Heart left ventricle (tissue), 13 donors: ENCODE results near the gene AKT2.

ENCODE experiments used
- CTCF ChIP-seq, 12 donors: fragments of 200-600 bp; sonication (generic) in 4 of 12; IDR thresholded peaks; one replicate each; pipeline versions ENCODE4 v1.5.0 to v1.8.0; 2018 to 2022; ENCODE audit warnings: antibody characterized with exemption in 12 of 12, mild to moderate bottlenecking in 5 of 12
- POLR2A ChIP-seq, 2 donors: fragments of 450-650 bp; IDR thresholded peaks; one replicate each; pipeline ENCODE4 v1.6.1; 2017; ENCODE audit warnings: antibody characterized with exemption in 2 of 2, mild to moderate bottlenecking in 2 of 2, moderate library complexity in 2 of 2
- donor health status: ischemic (EF 13 %, LVEDD 7.1; RV severe dilation, severe dysfunction).
- donor health status: DM: no; HTN: yes; CAD: no.
- donor health status: DM: no; HTN: no; CAD: no.
- donor health status: ischemic (EF 25% LVEDD 6.9; RV normal size, moderate dysfunction).
- donor health status: ischemic (EF 25% LVEDD 5.7; RV mildly dilated, moderate dysfunction).
- donor health status: ischemic (EF 35%, LVEDD 5.7; RV mildly dilated, moderate dysfunction).
- donor health status: nonischemic (EF 11% LVEDD 7.7; RV severe dilation, severe dysfunction).
- donor health status: DM: yes; HTN: yes; CAD: no.
- donor health status: PGD.
- donor health status: ischemic (EF 29% LVEDD 5.4; RV normal size, mild dysfunction).
- donor health status: nonischemic (EF 23%, LVEDD 6.1; RV moderate dilation, normal function).

DNA sequence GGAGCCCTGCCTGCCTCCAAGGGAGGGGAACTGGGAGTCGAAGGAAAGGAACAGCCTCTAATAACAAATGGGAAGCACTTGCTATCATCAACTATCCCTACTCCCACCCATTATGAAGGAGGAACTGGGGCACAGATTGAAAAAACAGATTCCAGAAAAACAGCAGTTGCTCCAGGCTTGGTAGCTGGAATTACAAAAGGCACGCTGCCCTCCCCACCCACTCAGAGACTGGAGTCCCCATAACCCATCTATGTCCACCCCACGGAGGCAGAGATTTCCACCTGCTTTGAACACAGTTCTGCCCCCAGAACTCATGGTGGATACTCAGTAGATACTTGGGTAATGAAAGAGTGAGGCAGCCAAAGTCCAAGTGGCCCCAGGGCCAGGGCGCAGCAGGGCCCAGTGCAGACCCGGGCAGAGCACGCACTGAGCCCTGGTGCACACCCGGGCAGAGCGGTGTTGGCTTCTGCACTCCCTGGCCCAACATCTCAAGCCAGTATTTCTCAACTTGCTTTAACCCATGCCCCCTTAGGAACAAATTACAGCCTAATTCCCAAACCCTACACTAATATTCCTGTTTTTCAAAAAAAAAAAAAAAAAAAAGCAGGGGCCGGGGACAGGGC lies 39.5 kb downstream of the AKT2 start:
- TF ChIP-seq CTCF (IDR thresholded peaks at IDR 0.05), result no peak
- no peak for TF ChIP-seq POLR2A (IDR thresholded peaks at IDR 0.05)
